Esophagus (tissue), 2 donors: ENCODE data around the gene PDE2A. TPM values are rescaled to one million over a fixed set of nuclear protein-coding genes. Genes with fewer than 3 reads are reported as not detected.

Source experiments
- H3K27ac ChIP-seq, 2 donors: one replicate each; pipeline ENCODE4 v1.5.1; 2013; ENCODE audit warnings: low read depth in 2 of 2, mild to moderate bottlenecking in 2 of 2, inconsistent platforms in 1 of 2, low read length in 1 of 2, moderate library complexity in 1 of 2
- H3K27me3 ChIP-seq, 2 donors: one replicate each; pipeline ENCODE4 v1.6.1; 2013; ENCODE audit warnings: low read length in 2 of 2, control low read depth in 1 of 2, mild to moderate bottlenecking in 1 of 2; ENCODE audit not compliant: insufficient read depth in 2 of 2, control insufficient read depth in 1 of 2
- H3K36me3 ChIP-seq, 2 donors: one replicate each; pipeline ENCODE4 v1.6.1; 2013; ENCODE audit warnings: low read length in 1 of 2; ENCODE audit not compliant: control insufficient read depth in 2 of 2, insufficient read depth in 2 of 2
- H3K4me1 ChIP-seq, 2 donors: one replicate each; pipeline ENCODE4 v1.6.1; 2013; ENCODE audit warnings: low read length in 1 of 2; ENCODE audit not compliant: control insufficient read depth in 2 of 2, insufficient read depth in 2 of 2
- H3K4me3 ChIP-seq, 2 donors: one replicate each; pipeline ENCODE4 v1.5.1; 2013; ENCODE audit warnings: low read length in 2 of 2, mild to moderate bottlenecking in 2 of 2, low read depth in 1 of 2, moderate library complexity in 1 of 2
- H3K9me3 ChIP-seq, 2 donors: one replicate each; pipeline ENCODE4 v1.6.1; 2013; ENCODE audit warnings: mild to moderate bottlenecking in 2 of 2, low read depth in 1 of 2, low read length in 1 of 2, moderate library complexity in 1 of 2; ENCODE audit not compliant: control insufficient read depth in 2 of 2, insufficient read depth in 1 of 2
- WGBS, 2 donors: extraction: QIAGEN DNeasy Blood & Tissue Kit; methylation state at CpG; one replicate each; pipeline ENCODE4 v1.1.7; 2013; 5-methylcytosine and 5-hydroxymethylcytosine counted together
- polyA plus RNA-seq, 2 donors: library from polyadenylated mRNA; stranded (reverse); fragments of 200-250 nt; gene quantifications; one replicate each; pipeline ENCODE4 v1.2.3, GENCODE V29; 2013
- donor health status: healthy with polysubstance abuse.
- donor health status: Bipolar disorder and iron deficiency.

PDE2A gene
- polyA plus RNA-seq, 2 donors, result 6.9 to 7.6 TPM

DNA sequence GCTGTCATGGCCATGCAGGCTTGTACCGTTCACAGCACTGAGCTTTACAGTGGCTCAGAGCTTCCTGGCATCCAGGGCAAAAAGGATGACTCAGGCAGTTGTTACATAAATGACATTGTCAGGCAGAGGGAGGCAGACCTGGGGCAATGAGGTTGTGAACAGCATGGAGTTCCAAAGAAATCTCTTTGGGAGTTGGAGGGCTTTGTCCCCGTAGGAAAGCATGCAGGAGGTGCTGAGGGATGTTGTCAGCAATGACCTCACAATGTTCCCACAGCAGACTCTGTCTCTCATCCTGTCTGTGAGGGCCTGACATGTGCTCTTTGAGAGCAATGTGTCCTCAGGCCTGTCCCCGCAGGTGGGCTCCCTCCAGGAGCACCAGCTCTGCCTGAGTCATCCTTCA is 25.9 kb upstream of the PDE2A start:
- WGBS, 2 donors, result 53 to 58% methylated on average over 3 of the region's 3 CpGs
- Histone ChIP-seq H3K4me1 (peaks cover 2 to 4% of the 10 kb centered on the region in 2 donors), H3K4me3 (no peak overlapping the region)

DNA sequence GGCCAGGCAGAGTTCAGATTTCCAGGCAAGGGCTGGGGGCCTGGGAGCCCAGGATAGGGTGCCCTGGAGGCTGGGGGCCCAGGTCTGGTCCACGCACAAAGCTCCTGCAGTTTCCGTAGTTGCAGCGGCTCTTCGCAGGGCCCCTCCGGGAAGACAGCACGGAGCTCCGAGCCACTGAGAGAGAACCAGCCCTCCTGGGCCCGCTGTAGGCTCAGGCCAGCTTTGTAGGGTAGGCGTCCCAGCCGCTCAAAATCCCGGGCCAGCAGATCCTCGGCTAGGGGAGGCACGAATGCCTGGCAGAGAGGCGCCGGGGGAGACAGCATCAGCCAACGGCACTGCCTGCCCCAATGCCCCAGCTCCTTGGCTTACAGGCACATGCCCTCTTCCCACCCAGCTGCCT is 23.6 kb upstream of the PDE2A start:
- H3K9me3 ChIP-seq, result no peaks in the 10 kb centered on the region
- H3K27me3 ChIP-seq, result no peaks in the 10 kb centered on the region
- 90 to 97% methylated on average over 13 to 16 of the region's 16 CpGs for WGBS, 2 donors
- H3K4me3 ChIP-seq, result no peak overlapping the region
- no peaks in the 10 kb centered on the region for H3K4me1 ChIP-seq
- H3K36me3 ChIP-seq, result peaks cover 30 to 92% of the 10 kb centered on the region in 2 donors
- H3K27ac ChIP-seq, result no peak overlapping the region

More for the DNA sequence above, 25.9 kb upstream of the PDE2A start:
- Histone ChIP-seq H3K27ac (no peak overlapping the region), H3K27me3 (no peaks in the 10 kb centered on the region), H3K36me3 (peaks cover 18 to 83% of the 10 kb centered on the region in 2 donors), H3K9me3 (no peaks in the 10 kb centered on the region)

DNA sequence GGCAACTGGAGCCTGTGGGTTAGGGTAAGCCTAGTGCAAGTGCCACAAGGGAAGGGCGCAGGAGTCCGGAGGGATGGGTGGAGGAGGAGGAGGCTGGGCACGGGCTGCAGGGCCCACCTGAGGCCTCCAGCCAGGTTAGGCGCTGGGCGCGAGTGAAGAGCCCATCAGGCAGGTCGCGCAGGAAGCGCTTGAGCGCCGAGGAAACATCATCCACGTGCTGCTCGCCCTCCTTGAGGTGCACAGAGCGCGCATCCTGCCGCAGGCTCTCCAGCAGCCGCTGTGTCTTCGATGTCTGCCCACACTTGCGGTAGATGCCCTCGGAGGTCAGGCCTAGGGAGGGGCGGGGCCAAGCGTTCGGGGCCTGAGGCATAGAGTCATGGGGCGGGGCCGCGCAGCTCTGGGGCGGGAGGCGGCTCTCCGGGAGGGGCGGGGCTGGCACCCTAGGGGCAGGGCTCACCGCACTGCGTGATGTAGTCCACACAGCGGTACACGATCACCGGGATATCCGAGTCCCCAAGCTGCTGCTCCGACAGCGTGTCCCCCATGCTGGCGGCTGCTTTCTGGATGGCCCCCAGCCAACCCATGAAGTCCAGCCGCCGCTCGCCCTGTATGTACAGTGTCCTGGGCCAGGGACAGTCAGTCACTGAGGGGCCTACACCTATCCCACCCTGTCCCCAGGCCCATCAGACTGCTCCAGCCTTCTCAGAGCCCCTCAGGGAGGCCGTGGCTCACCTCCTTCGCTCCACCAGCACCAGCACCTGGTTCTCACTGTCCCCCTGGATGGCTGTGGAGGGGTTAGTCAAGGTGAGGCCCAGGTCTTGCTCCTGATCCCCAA is 22.9 kb upstream of the PDE2A start:
- H3K27me3 ChIP-seq, result no peaks in the 10 kb centered on the region
- H3K36me3 ChIP-seq, result peaks cover 30 to 90% of the 10 kb centered on the region in 2 donors
- H3K4me3 ChIP-seq, result no peak overlapping the region
- WGBS, 2 donors, result 82 to 84% methylated on average over 40 to 44 of the region's 44 CpGs
- no peaks in the 10 kb centered on the region for H3K9me3 ChIP-seq
- no peak overlapping the region for H3K27ac ChIP-seq
- no peaks in the 10 kb centered on the region for H3K4me1 ChIP-seq

DNA sequence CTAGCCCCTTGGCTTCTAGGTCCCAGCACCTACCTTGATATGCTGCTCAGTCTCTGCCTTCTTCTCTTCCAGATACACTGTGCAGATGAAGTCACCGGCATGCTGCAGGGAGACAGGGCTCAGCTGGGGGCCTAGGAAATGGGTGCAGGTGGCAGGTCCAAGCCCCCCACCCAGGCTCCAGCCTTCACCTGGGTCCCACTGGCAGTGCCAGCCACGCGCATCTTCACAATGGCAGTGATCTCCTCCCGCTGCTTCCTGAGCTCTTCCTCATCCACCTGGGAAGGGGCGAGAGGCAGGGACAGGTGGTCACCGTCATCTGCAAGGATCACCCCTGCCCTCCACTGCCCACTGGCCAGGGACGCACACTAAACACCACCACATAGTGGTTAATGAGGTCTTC is 21.1 kb upstream of the PDE2A start:
- H3K4me3 ChIP-seq, result no peak overlapping the region
- no peaks in the 10 kb centered on the region for H3K27me3 ChIP-seq
- H3K36me3 ChIP-seq, result peaks cover 30 to 90% of the 10 kb centered on the region in 2 donors
- no peaks in the 10 kb centered on the region for H3K9me3 ChIP-seq
- no peaks in the 10 kb centered on the region for H3K4me1 ChIP-seq
- WGBS, 2 donors, result 93 to 96% methylated on average over 7 of the region's 7 CpGs
- H3K27ac ChIP-seq, result no peak overlapping the region

DNA sequence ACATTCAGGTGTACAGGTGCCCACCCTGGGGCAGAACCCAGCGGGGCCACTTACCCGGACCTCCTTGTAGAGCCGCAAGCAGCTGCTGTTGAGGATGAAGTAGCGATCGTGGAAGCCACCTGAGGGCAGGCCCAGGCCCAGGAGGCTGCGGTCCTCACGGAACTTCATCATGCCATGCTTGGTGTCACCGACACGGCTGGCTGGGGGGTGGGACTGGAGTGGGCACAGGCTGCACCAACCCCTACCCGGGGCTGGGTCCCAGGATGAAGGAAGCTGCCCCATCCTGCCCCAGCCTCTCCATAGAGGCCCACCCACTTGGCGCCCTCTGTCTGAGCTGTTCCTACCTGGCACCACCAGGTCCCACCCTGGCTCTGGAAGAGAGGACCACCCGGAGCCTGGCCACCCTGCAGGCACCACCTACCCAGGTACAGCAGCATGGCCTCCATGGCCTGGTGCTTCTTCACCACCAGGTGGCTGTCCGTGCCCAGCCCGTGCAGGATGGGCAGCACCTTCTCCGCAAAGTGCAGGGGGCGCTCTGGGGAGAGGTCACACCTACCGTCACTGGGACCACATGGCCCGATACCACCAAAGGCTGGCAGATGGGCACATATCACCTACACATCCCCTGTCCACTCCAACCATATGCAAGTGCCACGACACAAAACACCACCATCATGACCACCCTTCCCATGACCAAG is 19.2 kb upstream of the PDE2A start:
- H3K27ac ChIP-seq, result no peak overlapping the region

DNA sequence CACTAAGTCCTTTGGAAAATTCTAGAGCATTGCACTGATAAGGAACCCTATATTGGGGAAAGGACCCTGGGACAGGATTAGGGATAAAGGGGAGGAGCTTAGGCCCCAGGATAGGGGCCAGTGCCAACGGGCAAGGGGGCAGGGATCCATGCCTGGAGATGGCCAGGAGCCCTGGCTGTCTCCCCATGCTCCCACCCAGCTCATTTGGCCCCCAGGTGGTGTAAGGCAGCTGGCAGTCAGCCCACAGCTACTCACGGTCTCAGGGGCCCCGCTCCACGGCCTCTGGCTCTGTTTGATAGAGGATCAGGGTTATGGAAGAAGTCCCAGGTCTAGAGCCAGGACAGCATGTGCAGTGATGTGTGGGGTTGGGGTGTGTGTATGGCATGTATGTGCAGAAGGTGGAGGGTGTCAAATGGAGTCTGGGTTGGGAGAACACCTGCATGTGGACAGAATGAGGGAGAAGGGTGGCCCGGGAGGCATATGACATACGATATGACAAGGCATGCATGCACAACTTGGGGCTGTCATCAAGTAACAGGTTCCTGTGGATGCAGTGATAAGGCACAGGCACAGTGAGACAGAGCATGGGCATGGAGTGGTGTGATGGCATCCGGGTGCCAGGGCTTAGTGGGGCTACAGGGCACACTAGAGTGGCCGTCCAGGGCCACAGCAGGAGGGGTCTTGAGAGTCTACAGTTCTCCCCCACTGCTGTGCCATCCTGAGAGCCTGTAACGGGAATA is 18.4 kb upstream of the PDE2A start:
- WGBS, 2 donors, result 77 to 82% methylated on average over 9 of the region's 9 CpGs
- Histone ChIP-seq H3K27ac (no peak overlapping the region), H3K36me3 (peaks cover 27 to 84% of the 10 kb centered on the region in 2 donors)

More for the DNA sequence above, 19.2 kb upstream of the PDE2A start:
- H3K27me3 ChIP-seq, result no peaks in the 10 kb centered on the region
- no peak overlapping the region for H3K4me3 ChIP-seq
- 94 to 96% methylated on average over 19 of the region's 19 CpGs for WGBS, 2 donors
- H3K4me1 ChIP-seq, result no peaks in the 10 kb centered on the region
- H3K9me3 ChIP-seq, result no peaks in the 10 kb centered on the region
- peaks cover 30 to 89% of the 10 kb centered on the region in 2 donors for H3K36me3 ChIP-seq

DNA sequence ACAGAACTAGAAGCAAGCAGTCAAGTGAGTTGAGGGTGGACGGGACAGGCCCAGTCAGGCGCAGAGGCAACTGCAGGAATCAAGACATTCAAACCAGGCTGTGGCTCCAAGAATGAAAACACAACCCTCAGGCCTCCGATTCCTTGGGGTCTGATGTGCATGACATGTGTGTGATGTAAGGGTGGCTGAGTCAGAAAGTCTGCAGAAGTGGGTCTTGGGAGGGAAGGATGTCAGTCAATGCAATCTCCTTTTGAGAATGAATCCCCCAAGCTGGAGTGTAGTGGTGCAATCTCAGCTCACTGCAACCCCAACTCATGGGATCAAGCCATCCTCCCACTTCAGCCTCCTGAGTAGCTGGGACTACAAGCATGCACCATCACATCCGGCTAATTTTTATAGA is 15.9 kb upstream of the PDE2A start:
- Histone ChIP-seq H3K4me3 (no peak overlapping the region), H3K27ac (no peak overlapping the region), H3K9me3 (no peaks in the 10 kb centered on the region), H3K27me3 (no peaks in the 10 kb centered on the region), H3K4me1 (no peaks in the 10 kb centered on the region), H3K36me3 (peaks cover 12 to 74% of the 10 kb centered on the region in 2 donors)
- WGBS, 2 donors, result 85 to 94% methylated on average over 4 of the region's 4 CpGs

More for the DNA sequence above, 18.4 kb upstream of the PDE2A start:
- H3K4me1 ChIP-seq, result no peaks in the 10 kb centered on the region
- no peak overlapping the region for H3K4me3 ChIP-seq
- no peaks in the 10 kb centered on the region for H3K9me3 ChIP-seq
- H3K27me3 ChIP-seq, result no peaks in the 10 kb centered on the region

DNA sequence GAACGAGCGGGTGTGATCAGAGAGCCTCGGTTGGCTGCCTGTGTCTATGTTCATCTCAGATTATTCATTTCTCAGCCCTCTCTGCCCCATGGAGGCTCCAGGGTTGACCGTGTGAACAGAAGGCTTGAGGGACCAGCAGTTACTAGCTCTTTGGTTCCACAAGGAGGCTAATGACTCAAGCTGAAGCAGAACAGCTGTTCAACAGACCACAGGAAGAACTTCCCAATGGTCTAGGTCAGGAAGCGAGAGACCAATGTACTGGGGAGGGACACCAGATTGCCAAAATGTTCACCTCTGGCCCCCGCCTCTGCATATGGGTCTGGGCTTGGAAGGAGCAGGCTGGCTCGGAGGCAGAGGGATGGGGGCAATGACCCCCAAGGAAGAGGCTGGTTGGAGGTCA is 14.7 kb upstream of the PDE2A start:
- H3K36me3 ChIP-seq, result peaks cover 5 to 64% of the 10 kb centered on the region in 2 donors
- peaks cover 0 to 3% of the 10 kb centered on the region in 2 donors for H3K4me1 ChIP-seq
- H3K9me3 ChIP-seq, result no peaks in the 10 kb centered on the region
- no peak overlapping the region for H3K27ac ChIP-seq
- WGBS, 2 donors, result 88 to 92% methylated on average over 7 of the region's 7 CpGs
- no peaks in the 10 kb centered on the region for H3K27me3 ChIP-seq
- no peak overlapping the region for H3K4me3 ChIP-seq

DNA sequence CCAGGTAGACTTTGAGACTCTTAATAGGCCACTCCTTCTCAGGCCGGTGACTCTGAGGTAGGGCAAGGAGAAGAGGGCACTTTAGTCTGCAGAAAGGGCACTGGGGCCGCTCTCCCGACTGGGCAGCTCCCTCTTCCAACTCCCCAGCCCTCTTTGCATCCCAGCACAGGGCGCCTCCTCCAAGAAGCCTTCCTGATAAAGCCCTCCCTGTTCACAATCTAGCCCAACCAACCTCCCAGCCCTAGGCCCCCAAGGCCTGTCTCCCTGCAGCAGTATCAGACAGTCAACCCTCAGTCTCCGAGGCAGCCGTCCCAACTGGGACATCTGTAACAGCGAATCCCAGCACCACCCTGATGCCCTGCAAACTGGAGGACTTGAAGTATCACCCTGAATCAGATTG is 14.3 kb upstream of the PDE2A start:
- peaks cover 0 to 3% of the 10 kb centered on the region in 2 donors for H3K4me1 ChIP-seq
- no peak overlapping the region for H3K4me3 ChIP-seq
- H3K27ac ChIP-seq, result no peak overlapping the region
- no peaks in the 10 kb centered on the region for H3K9me3 ChIP-seq
- H3K36me3 ChIP-seq, result peaks cover 5 to 62% of the 10 kb centered on the region in 2 donors
- no peaks in the 10 kb centered on the region for H3K27me3 ChIP-seq
- 91 to 95% methylated on average over 7 of the region's 7 CpGs for WGBS, 2 donors
